ENCODE data around the gene ZNF775.
A peak's percentile ranks its signal among the peaks of the same experiment; 100 is the strongest.

Gene ZNF775

DNA sequence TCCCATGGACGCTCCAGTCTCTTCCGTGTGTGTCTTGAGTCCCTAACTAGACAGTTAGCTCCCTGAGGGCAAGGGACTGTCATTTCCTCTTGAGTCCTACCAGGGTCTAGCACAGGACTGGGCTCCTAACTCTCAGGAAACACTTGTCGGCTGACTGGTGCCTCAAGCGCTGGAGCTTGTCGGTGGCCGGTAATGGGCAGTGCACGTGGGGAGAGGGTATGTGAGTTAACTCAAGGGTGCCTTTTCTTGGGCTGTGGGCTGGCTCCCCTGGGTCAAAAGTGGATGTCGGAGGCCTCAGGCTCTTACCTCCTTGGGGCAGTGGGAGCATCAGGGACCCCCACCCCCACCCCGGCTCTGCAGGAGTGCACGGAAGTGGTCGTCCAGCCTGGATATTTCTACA, 32.9 kb downstream of the ZNF775 start:
- DNase-seq (ENCODE audit: low read depth, low spot score), result no peak

DNA sequence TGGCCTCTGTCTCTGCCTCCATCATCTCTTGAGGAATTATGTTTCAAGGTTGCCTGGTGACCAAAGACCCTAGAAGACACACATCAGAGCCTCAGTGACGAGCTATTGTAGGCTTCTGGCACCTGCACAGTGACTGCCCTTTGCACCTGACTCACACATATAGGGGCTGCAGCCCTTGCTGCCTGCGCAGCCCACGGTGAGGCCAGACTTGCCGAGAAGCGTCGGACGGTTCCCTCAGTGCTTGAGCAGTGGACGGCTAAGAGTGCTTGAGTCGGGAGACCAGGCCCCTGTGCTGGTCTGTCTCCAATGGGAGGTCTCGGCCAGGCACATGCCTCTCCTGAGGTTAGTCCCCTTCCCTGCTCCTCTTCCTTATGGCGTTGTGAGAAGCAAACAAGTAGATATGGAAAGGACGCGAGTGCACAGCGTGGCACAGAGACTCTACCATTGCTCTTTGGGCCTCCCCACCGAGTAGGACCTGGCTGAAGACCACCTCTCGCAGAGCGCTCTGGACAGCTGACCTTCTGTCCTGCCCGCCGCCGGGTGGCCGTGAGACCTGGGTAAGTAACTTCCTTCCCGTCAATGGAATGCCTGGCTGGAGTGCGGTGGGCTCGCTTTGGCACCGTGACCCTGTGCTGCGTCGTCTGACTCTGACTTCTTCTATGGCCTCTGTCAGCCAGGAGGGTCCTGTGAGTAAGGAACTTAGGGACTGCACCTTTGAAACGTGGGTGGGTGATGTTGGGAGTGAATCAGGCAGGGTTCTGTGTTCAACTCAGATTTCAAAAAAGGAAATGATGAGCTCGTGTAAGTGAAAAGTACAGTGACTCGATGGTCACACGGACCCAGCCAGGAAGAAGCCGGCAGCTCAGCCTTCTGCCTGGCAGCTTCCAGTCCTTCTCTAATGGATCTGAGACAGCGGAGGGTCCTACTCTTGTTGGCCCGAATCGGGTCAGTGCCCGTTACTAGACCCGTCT, 33.7 kb downstream of the ZNF775 start:
- DNase-seq (ENCODE audit: low read depth, low spot score), result no peak

DNA sequence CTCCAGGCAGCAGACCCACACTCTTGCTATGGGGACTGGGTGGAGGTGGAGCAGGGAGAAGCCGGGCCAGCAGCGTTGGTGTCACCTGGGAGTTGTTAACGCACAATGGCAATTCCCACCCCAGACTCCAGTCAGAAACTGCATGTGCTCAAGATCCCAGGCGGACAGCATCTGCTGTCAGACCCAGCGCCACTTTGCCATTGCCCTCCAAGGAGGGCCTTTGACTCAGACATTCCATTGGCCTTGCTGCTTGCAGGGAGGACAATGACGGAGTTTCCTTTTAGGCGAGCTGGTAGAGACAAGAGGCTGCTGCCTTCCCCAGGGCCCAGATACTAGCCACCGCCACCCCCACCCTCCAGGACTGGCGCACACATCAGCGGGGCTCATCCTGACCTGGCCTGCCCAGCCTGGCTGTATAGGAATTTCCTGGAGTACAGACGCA, 34.5 kb downstream of the ZNF775 start:
- no peak for DNase-seq (ENCODE audit: low read depth, low spot score)

- DNase-seq (ENCODE audit: low read depth, low spot score), result no peak
Observed at GRCh38 chr7:150415161-150416153, 36.3 kb downstream of the ZNF775 start.

DNA sequence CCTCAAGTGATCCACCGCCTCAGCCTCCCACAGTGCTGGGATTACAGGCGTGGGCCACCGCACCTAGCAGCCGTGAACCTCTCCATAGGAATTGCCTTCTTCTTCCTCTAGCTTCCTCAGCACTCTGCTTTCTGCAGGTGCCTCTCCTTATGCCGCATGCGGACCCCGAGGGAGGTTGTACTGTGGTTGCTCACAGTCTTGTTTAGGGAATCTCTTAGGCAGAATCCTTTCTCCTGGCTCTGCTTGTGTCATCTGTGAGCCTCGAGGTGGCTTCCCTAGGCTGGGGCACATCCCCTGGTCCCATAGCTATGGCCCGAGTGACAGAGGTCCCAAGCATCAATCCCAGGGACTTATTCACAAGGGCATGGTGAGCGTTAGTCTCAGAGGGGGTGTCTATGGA, 38.1 kb downstream of the ZNF775 start:
- DNase-seq (ENCODE audit: low read depth, low spot score), result no peak

GRCh38 chr7:150417863-150418262, 38.7 kb downstream of the ZNF775 start:
- no peak for DNase-seq (ENCODE audit: low read depth, low spot score)

DNA sequence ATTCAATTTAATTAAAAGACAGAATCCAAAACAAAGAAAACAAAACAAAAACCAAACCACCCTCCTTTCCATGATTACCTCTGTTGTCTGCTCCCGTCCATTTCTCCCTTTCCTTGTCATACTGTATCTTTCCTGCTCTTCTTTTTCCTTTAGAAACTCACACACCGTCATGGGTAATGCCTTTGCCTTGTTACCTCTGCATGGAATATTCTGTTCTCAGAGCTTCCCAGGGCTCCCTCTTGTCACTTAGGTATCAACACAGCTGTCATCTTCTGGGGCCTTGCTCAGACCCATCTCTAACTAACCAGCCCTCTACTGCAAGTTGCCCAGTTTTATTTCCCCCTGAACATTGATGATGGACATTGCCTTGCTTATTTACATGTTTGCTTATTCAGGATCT, 41.1 kb downstream of the ZNF775 start:
- no peak for DNase-seq (ENCODE audit: low read depth, low spot score)

GRCh38 chr7:150420987-150421674, 42.0 kb downstream of the ZNF775 start:
- peak; percentile 75 for DNase-seq (ENCODE audit: low read depth, low spot score)

- no peak for DNase-seq (ENCODE audit: low read depth, low spot score)
Observed at GRCh38 chr7:150421831-150422230, 42.7 kb downstream of the ZNF775 start.

- DNase-seq (ENCODE audit: low read depth, low spot score), result no peak
Observed at GRCh38 chr7:150425670-150426069, 46.5 kb downstream of the ZNF775 start.

- no peak for DNase-seq (ENCODE audit: low read depth, low spot score)
Observed at GRCh38 chr7:150428671-150429451, 49.7 kb downstream of the ZNF775 start.

GRCh38 chr7:150429699-150430098, 50.6 kb downstream of the ZNF775 start:
- DNase-seq (ENCODE audit: low read depth, low spot score), result no peak

DNA sequence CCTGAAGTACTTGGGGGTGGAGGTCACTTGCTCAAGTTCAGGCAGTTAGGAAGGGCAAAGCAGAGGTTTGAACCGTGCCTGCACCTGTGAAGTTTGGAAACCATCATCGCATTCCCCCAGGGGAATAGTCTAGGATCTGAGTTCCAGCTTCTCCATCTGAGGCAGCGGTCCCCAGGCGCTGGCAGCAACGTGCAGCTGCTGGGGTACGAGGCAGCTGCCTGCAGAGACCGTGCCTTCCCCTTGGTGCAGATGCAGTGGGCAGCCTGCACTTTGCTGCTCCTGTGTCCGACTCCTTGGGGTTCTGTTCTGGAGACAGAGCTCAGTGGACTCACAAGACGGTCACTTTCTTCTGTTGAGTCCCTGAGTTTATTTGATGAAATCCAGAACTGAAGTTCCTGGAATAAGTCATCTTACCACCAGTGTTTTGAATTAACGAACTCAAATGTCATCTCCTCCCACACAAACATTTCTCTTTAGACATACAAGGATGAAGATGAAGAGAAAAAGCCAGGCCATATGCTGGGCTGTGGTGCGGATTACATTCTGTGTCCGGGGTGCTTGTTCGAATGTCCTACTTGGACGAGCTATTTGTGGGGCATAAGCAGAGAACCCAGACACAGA, 51.4 kb downstream of the ZNF775 start:
- DNase-seq (ENCODE audit: low read depth, low spot score), result no peak

DNA sequence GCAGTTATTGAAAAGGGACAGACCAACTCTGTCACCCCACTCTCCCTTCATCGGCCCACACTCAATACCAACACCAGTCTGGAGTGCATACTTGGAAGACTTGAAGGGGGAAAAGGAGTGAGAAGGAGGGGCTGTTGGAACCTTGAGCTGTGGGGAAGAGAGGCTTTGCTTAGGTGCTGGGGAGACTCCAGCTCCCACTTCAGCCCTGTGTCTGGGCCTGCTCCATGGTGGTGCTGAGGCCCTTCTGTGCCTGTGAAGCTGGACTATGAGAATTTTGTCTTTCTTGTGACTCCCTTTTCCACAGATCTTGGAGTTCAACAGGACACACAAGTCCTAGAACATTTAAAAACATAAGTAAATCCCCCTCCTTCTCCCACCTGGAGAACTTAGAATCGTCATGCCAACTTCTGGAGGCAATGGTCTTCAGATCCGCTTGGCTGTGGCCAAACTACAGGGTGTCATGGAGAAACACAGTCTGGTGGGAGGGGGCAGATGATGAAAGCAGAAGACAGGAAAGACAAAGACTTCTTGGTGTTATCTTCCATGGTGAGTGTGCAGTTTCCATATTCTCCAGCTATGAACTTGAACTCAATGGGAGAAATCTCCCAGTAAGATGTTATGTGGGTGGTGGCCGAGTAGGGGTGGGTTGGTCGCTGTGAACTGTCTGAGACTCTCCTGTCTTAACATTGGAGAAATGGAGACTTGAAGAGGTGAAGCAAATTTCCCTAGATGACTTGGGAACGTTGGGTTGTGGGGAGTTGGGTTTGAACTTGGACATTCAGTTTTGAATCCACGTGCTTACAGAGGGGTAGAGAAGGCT, 52.9 kb downstream of the ZNF775 start:
- no peak for DNase-seq (ENCODE audit: low read depth, low spot score)

- no peak for DNase-seq (ENCODE audit: low read depth, low spot score)
Observed at GRCh38 chr7:150432915-150433892, 54.1 kb downstream of the ZNF775 start.

GRCh38 chr7:150434240-150434639, 55.1 kb downstream of the ZNF775 start:
- DNase-seq (ENCODE audit: low read depth, low spot score), result no peak

DNA sequence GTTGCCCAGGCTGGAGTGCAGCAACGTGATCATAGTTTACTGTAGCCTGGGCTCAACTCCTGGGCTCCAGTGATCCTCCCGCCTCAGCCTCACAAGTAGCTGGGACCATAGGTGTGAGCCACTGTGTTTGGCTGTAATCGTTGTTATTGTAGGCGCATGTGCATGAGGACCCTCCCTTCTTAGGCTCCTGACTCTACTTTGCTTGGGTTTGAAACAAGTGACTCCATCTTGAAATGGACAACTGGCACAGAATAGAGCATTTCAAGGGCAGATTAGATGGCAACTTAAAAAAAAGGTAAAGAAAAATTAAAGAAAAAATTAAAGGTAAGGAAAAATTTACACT, 55.9 kb downstream of the ZNF775 start:
- DNase-seq (ENCODE audit: low read depth, low spot score), result no peak

DNA sequence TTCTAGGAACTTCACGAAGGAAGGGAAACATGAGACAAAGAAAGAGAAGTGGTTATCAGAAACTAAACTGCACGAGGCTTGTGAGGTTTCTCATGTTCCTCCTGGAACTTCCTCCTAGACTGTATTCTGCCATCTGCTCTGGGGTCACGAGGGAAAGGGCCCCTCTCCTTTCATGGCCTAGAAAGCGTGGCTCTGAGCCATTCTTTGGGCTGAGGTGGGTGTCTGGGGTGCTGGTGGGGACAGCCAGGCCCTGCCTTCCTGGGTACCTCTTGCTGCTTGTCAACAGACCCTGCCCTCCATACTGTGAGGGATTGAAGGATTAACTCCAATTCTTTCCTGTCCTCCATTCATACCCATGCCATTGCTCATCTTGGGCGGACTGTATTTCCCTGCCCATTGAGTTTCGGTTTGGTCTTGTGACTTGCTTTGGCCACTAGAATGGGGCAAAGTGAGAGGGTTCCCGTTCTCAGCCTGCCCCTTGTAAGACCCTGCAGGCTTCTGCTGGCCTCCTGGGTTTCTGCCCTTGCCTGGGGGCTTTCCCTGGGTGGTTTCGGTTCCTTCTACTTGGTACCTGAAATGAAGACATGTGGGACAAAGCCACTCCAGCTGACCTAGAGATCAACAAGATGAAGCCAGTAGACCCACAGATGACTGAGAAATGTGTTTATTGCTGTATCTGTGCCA, 56.4 kb downstream of the ZNF775 start:
- DNase-seq (ENCODE audit: low read depth, low spot score), result no peak

Data from activated CD4-positive, CD25-positive, alpha-beta regulatory T cell treated with anti-CD3 and anti-CD28 coated beads, Interleukin-2, amount 50 U/mL, for 16 hours (primary cell).